ENCODE results near the gene CAMTA1.

DNA sequence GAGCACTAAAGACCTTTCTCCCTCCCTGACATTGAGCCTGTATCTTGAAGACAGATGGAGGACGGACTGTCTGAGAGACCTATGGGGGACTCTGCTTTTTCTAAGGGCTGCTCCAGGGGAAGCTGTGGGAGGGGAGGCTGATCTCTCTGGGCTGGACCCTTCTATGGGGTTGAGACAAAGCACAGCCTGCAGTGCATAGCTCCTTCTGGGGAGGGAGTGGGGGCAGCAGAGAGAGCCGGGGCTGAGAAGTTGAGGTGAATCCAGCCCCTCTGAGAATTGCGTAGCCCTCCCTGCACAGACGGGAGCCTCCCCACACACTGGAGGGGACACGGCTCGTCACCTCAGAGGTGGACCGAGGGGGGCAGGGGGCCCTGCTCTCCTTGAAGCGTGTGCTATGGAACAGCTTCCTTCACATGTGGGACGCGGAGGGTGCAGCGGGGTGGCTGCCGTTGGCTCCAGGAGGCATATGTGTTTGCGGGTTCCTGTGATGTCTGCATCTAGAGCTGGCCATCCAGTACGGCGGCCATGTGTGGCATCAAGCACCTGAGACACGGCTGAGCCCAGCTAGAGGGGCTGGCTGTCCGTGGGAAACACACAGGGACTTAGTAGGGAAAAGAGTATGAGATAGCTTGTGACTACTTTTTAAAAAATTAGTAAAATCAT is 299.1 kb downstream of the CAMTA1 start:
- TF ChIP-seq, protein P1, sequence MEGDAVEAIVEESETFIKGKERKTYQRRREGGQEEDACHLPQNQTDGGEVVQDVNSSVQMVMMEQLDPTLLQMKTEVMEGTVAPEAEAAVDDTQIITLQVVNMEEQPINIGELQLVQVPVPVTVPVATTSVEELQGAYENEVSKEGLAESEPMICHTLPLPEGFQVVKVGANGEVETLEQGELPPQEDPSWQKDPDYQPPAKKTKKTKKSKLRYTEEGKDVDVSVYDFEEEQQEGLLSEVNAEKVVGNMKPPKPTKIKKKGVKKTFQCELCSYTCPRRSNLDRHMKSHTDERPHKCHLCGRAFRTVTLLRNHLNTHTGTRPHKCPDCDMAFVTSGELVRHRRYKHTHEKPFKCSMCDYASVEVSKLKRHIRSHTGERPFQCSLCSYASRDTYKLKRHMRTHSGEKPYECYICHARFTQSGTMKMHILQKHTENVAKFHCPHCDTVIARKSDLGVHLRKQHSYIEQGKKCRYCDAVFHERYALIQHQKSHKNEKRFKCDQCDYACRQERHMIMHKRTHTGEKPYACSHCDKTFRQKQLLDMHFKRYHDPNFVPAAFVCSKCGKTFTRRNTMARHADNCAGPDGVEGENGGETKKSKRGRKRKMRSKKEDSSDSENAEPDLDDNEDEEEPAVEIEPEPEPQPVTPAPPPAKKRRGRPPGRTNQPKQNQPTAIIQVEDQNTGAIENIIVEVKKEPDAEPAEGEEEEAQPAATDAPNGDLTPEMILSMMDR (IDR thresholded peaks at IDR 0.05; ENCODE audit: low read depth, low read length, missing input control), result no peak
- TF ChIP-seq JUND (IDR thresholded peaks at IDR 0.05) (no peak), YY1 (IDR thresholded peaks at IDR 0.05) (no peak), FOXA1 (IDR thresholded peaks at IDR 0.05) (no peak), RAD21 (IDR thresholded peaks at IDR 0.05) (no peak), EGR1 (IDR thresholded peaks at IDR 0.05; ENCODE audit: low read depth in 2 of 2) (no peak), TAF1 (conservative IDR thresholded peaks at IDR 0.05) (no peak), SP1 (IDR thresholded peaks at IDR 0.05) (no peak), REST (IDR thresholded peaks at IDR 0.05) (no peak), MAX (IDR thresholded peaks at IDR 0.05) (no peak), ATF3 (IDR thresholded peaks at IDR 0.05) (no peak), HNF4G (IDR thresholded peaks at IDR 0.05) (no peak), HNF4A (conservative IDR thresholded peaks at IDR 0.05) (no peak)
- TF ChIP-seq, protein P2, sequence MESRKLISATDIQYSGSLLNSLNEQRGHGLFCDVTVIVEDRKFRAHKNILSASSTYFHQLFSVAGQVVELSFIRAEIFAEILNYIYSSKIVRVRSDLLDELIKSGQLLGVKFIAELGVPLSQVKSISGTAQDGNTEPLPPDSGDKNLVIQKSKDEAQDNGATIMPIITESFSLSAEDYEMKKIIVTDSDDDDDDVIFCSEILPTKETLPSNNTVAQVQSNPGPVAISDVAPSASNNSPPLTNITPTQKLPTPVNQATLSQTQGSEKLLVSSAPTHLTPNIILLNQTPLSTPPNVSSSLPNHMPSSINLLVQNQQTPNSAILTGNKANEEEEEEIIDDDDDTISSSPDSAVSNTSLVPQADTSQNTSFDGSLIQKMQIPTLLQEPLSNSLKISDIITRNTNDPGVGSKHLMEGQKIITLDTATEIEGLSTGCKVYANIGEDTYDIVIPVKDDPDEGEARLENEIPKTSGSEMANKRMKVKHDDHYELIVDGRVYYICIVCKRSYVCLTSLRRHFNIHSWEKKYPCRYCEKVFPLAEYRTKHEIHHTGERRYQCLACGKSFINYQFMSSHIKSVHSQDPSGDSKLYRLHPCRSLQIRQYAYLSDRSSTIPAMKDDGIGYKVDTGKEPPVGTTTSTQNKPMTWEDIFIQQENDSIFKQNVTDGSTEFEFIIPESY (IDR thresholded peaks at IDR 0.05), result no peak

Measured in liver (tissue), 3 donors.